ENCODE measurements around the gene ITK.

Gene ITK

GRCh38 chr5:157263496-157264090 is 83.0 kb downstream of the ITK start:
- no peak overlapping the region for H3K4me3 ChIP-seq (ENCODE audit: low read depth, low read length)
- DNase-seq (ENCODE audit: low read depth), result no peak
- TF ChIP-seq, protein P1, sequence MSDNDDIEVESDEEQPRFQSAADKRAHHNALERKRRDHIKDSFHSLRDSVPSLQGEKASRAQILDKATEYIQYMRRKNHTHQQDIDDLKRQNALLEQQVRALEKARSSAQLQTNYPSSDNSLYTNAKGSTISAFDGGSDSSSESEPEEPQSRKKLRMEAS (IDR thresholded peaks at IDR 0.05; ENCODE audit: low read depth, low read length), result no peak
- TF ChIP-seq POLR2A (IDR thresholded peaks at IDR 0.05; ENCODE audit: extremely low read depth, insufficient read length) (no peak), MYC (IDR thresholded peaks at IDR 0.05; ENCODE audit: low read depth, low read length) (no peak)
- TF ChIP-seq, protein P2, sequence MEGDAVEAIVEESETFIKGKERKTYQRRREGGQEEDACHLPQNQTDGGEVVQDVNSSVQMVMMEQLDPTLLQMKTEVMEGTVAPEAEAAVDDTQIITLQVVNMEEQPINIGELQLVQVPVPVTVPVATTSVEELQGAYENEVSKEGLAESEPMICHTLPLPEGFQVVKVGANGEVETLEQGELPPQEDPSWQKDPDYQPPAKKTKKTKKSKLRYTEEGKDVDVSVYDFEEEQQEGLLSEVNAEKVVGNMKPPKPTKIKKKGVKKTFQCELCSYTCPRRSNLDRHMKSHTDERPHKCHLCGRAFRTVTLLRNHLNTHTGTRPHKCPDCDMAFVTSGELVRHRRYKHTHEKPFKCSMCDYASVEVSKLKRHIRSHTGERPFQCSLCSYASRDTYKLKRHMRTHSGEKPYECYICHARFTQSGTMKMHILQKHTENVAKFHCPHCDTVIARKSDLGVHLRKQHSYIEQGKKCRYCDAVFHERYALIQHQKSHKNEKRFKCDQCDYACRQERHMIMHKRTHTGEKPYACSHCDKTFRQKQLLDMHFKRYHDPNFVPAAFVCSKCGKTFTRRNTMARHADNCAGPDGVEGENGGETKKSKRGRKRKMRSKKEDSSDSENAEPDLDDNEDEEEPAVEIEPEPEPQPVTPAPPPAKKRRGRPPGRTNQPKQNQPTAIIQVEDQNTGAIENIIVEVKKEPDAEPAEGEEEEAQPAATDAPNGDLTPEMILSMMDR (IDR thresholded peaks at IDR 0.05; ENCODE audit: low read depth, low read length), result no peak

DNA sequence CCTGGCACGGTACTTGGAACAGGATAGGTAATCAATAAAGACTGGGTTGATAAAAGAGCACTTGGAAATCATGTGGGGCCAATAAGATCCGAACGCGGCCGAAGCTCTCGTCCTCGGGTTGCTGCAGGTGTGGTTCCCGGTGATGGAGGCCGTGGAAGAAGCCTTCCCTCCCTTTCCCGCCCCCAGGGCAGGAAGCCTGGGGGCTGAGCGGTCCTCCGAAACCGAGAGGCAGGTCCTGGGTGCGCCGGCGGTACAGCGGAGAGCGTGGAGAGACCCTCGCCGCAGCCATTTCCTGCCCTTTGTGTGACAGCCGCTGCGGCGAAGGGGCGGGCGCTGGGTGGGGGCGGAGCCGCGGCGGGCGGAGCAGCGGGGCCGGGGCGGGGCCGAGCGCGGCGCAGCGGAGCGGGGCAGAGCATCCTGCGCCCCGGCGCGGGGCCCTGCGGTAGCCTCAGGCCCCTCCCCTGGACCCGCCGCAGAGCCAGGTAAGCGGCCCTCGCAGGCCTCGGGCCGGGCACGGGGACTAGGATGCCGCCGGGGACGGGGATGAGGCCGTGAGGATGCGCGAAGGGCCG is 85.2 kb downstream of the ITK start, which contains the start of gene CYFIP2:
CYFIP2 (plus strand) TSS at position 410 of the 572 bp plus-strand sequence. CDS start 19,239 bp downstream, outside the sequence.
- DNase-seq (ENCODE audit: low read depth), result peak; percentile 66

GRCh38 chr5:157266286-157267007 is 85.8 kb downstream of the ITK start:
- peak overlapping the region; percentile 25 for H3K4me3 ChIP-seq (ENCODE audit: low read depth, low read length)
- DNase-seq (ENCODE audit: low read depth), result peak; percentile 16
- no peak for TF ChIP-seq MYC (IDR thresholded peaks at IDR 0.05; ENCODE audit: low read depth, low read length)
- TF ChIP-seq POLR2A (IDR thresholded peaks at IDR 0.05; ENCODE audit: extremely low read depth, insufficient read length), result no peak
- TF ChIP-seq, protein P1 (IDR thresholded peaks at IDR 0.05; ENCODE audit: low read depth, low read length), result no peak
- TF ChIP-seq, protein P2 (IDR thresholded peaks at IDR 0.05; ENCODE audit: low read depth, low read length), result no peak

More for the DNA sequence above, 85.2 kb downstream of the ITK start, which contains the start of gene CYFIP2:
- peak within 1 kb of the TSS; percentile 59 for H3K4me3 ChIP-seq (ENCODE audit: low read depth, low read length)
- TF ChIP-seq MYC (IDR thresholded peaks at IDR 0.05; ENCODE audit: low read depth, low read length), result peak; percentile 35; the same call in 1 of the 2 replicates
- TF ChIP-seq, protein P1 (IDR thresholded peaks at IDR 0.05; ENCODE audit: low read depth, low read length), result no peak; the same call in 1 of the 2 replicates
- TF ChIP-seq POLR2A (IDR thresholded peaks at IDR 0.05; ENCODE audit: extremely low read depth, insufficient read length), result peak; percentile 43

DNA sequence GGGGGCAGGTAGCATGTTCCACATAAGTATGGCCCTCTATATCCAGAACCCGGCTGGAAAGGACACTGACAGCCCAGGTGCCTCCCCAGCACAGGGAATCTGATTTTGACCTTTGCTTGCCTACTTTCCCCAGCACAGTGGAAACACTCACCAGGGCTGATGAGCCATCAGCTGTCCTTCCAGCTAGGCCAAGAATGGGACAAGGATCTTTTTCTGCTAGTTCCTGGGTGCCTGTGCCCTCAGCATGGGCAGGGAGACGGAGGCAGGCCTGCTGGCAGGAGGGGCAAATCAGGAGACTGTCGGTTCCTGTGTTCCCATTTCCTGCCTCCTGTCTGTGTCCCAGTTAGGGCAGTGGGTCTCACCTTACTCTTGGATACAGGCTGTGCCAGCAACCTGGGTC is 86.4 kb downstream of the ITK start:
- DNase-seq (ENCODE audit: low read depth), result no peak
- TF ChIP-seq POLR2A (IDR thresholded peaks at IDR 0.05; ENCODE audit: extremely low read depth, insufficient read length) (no peak), MYC (IDR thresholded peaks at IDR 0.05; ENCODE audit: low read depth, low read length) (no peak)
- TF ChIP-seq, protein P2 (IDR thresholded peaks at IDR 0.05; ENCODE audit: low read depth, low read length), result no peak
- no peak overlapping the region for H3K4me3 ChIP-seq (ENCODE audit: low read depth, low read length)

DNA sequence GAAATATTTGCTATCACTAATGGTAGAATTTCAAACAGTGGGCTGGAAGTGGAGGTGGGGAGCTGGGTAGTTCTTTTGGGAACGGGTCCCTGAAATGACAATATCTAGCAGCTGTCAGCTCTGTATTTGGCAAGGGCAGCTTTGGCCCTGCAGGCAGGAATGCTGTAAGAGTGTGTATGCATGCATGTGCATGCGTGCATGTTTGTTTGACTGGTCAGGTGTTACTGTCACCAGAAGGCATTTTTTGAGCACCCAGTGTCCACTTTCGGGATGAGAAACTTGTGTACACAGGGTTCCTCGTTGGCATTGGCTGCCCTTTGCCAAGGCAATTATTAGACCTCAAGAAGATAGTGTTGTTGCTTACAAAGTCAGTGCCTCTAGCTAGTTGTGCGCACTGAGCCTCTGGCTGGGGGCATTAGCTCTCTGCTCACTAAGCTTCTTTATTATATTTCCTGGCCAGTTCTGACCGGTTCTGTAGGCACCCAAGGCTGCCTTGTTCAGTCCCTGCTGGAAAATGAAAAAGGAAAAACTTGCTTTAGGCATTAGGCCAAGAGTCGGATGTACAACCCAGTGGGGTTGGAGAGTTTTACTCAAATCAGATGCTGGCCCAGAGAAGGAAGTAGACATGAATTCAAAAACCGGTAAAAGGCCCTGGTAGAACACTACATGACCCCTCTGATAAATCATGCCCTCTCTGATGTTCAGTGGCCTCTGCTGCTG is 87.3 kb downstream of the ITK start:
- no peak for DNase-seq (ENCODE audit: low read depth)
- no peak overlapping the region for H3K4me3 ChIP-seq (ENCODE audit: low read depth, low read length)
- TF ChIP-seq MYC (IDR thresholded peaks at IDR 0.05; ENCODE audit: low read depth, low read length) (no peak), POLR2A (IDR thresholded peaks at IDR 0.05; ENCODE audit: extremely low read depth, insufficient read length) (no peak)
- TF ChIP-seq, protein P2 (IDR thresholded peaks at IDR 0.05; ENCODE audit: low read depth, low read length), result no peak
- TF ChIP-seq, protein P1 (IDR thresholded peaks at IDR 0.05; ENCODE audit: low read depth, low read length), result no peak
